Chondrocyte (in vitro differentiated cells): Measurements from ENCODE around the gene PCMTD2. TPM values are rescaled to one million over a fixed set of nuclear protein-coding genes. Genes with fewer than 3 reads are reported as not detected.
A peak's percentile ranks its signal among the peaks of the same experiment; 100 is the strongest.
"Not testable (repeated sequence)": the region's sequence is repeated elsewhere in the genome, so short reads cannot be mapped to it uniquely, and the experiment has no call there.

Experiments
- DNase-seq: peaks from one replicate; pipeline ENCODE4 v3.0.0; 2021; ENCODE audit warnings: mixed read lengths, low spot score
- H3K27ac Mint-ChIP-seq: one replicate; pipeline ENCODE4 v1.8.0; 2021; ENCODE audit warnings: mild to moderate bottlenecking, moderate library complexity, mixed read lengths; ENCODE audit not compliant: unreplicated experiment
- H3K27me3 Mint-ChIP-seq: 2 replicates; pipeline ENCODE4 v1.8.0; 2021; ENCODE audit warnings: low read depth, mixed read lengths
- H3K36me3 Mint-ChIP-seq: 2 replicates; pipeline ENCODE4 v1.8.0; 2021; ENCODE audit warnings: low read depth, mixed read lengths
- H3K4me1 Mint-ChIP-seq: 2 replicates; pipeline ENCODE4 v1.8.0; 2021; ENCODE audit warnings: low read depth, mild to moderate bottlenecking, mixed read lengths
- H3K4me3 Mint-ChIP-seq: one replicate; pipeline ENCODE4 v1.8.0; 2021; ENCODE audit warnings: mild to moderate bottlenecking, moderate library complexity, mixed read lengths; ENCODE audit not compliant: unreplicated experiment
- H3K9me3 Mint-ChIP-seq: 2 replicates; pipeline ENCODE4 v1.8.0; 2021; ENCODE audit warnings: low read depth, mixed read lengths
- CTCF ChIP-seq: fragments of 200-600 bp; sonication (generic); IDR thresholded peaks from 2 replicates; pipeline ENCODE4 v1.5.0; 2021; ENCODE audit warnings: antibody characterized with exemption, mild to moderate bottlenecking, moderate library complexity
- total RNA-seq: library from RNA; stranded (reverse); gene quantifications from 3 replicates; pipeline ENCODE4 v1.2.1, GENCODE V29; 2021

PCMTD2 gene
- total RNA-seq, 1 donor from 2014 or later: 38.1 TPM

GRCh38 chr20:64231621-64232550 is 23.7 kb upstream of the PCMTD2 start:
- Mint-ChIP-seq H3K27me3 (no peaks in the 10 kb centered on the region), H3K9me3 (no peaks in the 10 kb centered on the region), H3K27ac (no peak overlapping the region), H3K4me3 (no peak overlapping the region), H3K4me1 (no peaks in the 10 kb centered on the region), H3K36me3 (no peaks in the 10 kb centered on the region)
- peak; percentile 77 for DNase-seq
- no peak for TF ChIP-seq CTCF

GRCh38 chr20:64232794-64233193 is 22.8 kb upstream of the PCMTD2 start:
- Mint-ChIP-seq H3K27ac (no peak overlapping the region), H3K4me3 (no peak overlapping the region), H3K36me3 (no peaks in the 10 kb centered on the region), H3K9me3 (no peaks in the 10 kb centered on the region), H3K4me1 (no peaks in the 10 kb centered on the region), H3K27me3 (no peaks in the 10 kb centered on the region)
- peak; percentile 54 for DNase-seq
- no peak for TF ChIP-seq CTCF

GRCh38 chr20:64233725-64234124 is 21.8 kb upstream of the PCMTD2 start:
- no peak overlapping the region for H3K27ac Mint-ChIP-seq
- TF ChIP-seq CTCF: no peak
- H3K4me1 Mint-ChIP-seq: no peaks in the 10 kb centered on the region
- no peaks in the 10 kb centered on the region for H3K36me3 Mint-ChIP-seq
- no peak overlapping the region for H3K4me3 Mint-ChIP-seq
- no peaks in the 10 kb centered on the region for H3K9me3 Mint-ChIP-seq
- peaks cover 5% of the 10 kb centered on the region for H3K27me3 Mint-ChIP-seq
- peak; percentile 49 for DNase-seq

GRCh38 chr20:64234291-64234791 is 21.2 kb upstream of the PCMTD2 start:
- Mint-ChIP-seq H3K27me3 (peaks cover 5% of the 10 kb centered on the region), H3K4me1 (no peaks in the 10 kb centered on the region), H3K36me3 (no peaks in the 10 kb centered on the region), H3K4me3 (no peak overlapping the region), H3K27ac (no peak overlapping the region), H3K9me3 (no peaks in the 10 kb centered on the region)
- TF ChIP-seq CTCF: no peak
- DNase-seq: peak; percentile 53

- H3K36me3 Mint-ChIP-seq, H3K27me3 Mint-ChIP-seq, H3K9me3 Mint-ChIP-seq, H3K4me3 Mint-ChIP-seq, H3K4me1 Mint-ChIP-seq, H3K27ac Mint-ChIP-seq: not testable (repeated sequence)
- DNase-seq: peak; percentile 56
Measured at GRCh38 chr20:64234921-64235565, 20.5 kb upstream of the PCMTD2 start.
